Measurements from ENCODE around the gene NLGN1.
"Not testable (repeated sequence)": the region's sequence is repeated elsewhere in the genome, so short reads cannot be mapped to it uniquely, and the experiment has no call there.

Gene NLGN1

DNA sequence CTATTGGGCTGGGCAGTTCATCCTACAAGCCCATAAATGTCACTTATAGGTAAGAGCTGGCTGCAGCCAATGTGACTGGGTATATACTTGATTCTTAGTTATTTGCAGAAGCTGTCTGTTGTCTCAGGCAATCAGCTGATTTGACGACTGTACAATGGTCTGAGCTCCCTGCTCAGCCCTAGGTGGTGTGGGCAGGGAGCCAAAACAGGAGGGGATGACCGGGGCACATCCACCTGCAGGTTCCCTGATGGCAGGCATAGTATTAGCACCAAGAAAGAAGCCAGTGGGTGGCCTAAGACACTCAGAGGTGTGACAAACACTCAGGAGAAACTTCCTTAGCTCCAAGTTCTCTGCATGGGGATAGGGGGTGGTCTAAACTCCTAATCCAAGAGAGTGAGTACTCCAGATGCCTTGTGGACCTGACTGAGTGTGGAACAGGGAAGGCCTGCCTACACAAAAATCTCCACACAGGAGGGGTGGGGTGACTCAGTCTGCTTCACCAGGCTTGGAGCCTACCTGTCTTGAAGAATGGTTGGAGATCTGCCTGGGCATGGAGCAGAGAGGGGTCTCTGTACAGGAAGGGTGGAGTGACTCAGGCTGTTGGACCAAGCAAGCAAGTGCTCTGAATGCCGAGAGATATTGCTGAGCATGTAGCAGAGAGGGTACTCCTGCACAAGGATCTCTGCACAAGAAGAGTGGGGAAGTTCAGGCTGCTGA is 771.2 kb downstream of the NLGN1 start:
- no peak for DNase-seq (ENCODE audit: low read depth)

DNA sequence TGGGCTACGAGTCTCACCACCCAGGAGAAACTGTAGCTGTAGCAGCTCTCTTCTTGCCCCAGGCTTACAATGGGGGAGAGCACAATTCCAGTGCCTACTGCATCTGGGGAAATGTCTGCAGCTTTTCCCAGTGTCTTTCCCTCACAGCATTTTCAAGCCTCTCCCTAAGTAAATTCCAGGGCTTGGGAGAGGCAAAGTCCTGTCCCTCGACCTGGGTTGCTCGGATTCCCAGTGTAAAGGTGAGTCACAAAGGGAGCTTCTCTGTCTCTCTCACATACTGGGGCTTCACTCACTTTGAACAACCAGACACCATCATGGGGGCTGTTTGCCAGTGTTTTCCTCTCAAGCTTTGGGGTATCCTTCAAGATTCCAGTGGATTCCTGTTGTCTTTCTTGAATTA is 772.2 kb downstream of the NLGN1 start:
- no peak for DNase-seq (ENCODE audit: low read depth)

DNA sequence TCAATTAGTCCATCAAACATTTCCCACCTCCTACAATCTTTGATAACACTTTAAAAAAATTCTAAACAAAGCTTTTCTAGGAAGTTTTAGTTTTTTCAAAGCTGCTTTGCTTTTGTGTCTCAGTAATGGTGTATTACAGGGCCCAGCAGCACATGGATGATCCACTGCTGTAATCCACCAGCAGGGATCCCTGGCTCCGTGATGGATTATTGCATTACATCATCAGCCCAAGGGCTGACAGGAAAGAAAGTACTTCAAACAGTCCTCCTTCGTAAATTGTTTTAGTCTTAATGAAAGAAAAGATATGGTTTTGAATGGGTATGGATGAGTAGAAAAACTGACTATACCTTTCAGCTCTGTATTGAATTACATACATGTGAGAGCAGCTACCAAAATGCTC is 772.7 kb downstream of the NLGN1 start:
- no peak for DNase-seq (ENCODE audit: low read depth)

DNA sequence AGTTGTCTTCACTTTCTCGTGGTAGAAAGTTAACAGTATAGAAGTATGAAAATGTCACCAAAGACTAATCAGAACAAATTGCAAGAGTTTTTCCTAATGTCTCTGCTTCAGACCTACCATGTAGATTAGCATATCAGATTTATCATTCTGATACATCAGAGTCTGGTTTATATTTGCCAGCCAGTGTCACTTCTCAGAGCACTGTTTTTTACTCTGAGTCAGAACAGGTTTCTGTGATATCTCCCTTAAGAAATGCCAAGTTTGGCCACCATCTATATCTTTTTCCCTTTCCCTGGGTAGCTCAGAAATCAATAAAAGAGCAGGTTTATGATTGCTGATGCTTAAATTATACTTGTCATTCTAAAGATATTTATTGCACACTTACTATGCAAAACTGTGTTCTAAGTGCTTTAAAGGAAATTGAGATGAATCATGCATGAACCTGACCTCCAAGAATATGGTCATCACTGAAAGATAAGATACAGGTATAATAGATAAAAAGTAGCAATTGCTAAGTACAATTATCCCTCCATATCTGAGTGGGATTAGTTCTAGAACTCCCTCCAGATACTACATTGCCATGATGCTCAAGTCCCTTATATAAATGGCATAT is 788.9 kb downstream of the NLGN1 start:
- no peak for DNase-seq (ENCODE audit: low read depth)

DNA sequence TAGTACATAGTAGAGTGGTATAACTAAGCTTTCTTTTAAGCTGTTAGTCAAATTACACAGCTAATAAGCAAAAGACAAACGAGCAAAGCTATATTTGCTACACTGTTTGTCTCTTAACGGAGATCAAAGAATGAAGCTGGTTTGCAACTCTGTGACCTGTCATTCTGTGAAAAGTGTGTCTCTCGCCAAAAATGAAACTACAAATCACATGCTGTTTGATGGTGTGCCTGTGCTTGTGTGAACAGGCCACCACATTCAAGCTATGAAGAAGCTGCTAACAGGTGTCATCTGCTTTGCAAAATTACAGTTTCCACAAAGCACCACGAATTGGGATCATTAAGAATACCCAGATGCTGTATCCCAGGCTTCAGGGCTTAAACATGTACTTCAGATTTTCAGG is 793.8 kb downstream of the NLGN1 start:
- no peak for DNase-seq (ENCODE audit: low read depth)

DNA sequence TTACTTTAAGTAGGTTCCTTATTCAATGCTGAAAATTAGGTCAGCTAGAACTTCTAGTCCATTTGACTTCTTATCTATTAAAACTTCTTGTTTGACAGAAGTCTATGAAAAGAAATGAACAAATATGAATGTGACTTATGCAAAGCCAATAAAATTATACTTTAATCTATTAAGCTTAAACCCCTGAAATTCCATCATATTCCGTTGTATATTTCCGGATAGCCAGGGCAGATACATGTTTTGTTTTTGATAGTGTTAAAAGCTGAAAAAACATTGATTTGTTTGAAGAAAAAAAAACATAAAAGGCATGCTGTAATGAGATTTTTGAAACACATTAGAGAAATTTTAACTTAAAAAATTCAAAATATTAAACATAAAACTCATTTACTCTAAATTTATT is 794.4 kb downstream of the NLGN1 start:
- DNase-seq (ENCODE audit: low read depth) = no peak

DNA sequence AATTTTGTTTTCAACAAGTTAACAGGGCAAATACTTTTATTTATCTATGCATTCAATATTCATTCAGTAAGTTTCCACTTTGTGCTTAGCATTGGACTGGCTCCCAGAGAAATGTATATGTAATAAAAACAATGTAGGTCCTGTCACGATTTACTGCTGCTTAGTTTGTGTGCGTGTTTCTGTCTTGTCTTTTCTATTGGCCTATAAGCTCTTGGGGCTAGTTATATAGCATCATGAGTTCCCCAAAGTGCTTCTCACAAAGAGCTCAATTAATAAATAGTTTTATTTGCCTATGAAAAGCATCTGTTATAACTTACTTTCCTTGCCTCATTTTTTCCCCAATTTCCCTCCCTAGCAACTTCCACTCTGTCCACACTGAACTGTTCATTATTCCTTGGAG is 794.9 kb downstream of the NLGN1 start:
- DNase-seq (ENCODE audit: low read depth) = no peak

DNA sequence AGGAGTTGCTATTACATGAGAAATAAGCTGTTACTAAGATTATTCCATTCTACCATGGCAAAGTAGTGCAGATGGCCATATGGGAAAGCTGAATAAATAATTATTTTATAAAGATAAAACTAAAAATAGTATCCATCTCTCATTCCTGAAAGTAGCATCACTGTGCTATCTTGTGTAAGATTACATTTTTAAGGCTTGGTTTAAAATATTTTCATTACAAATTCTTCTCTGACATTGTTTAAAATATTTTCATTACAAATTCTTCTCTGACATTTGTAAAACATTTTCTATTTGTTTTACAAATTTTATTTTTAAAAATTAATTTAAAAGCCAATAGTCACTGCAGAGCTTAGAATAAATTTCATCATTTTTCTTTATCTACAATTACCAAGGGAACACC is 796.1 kb downstream of the NLGN1 start:
- no peak for DNase-seq (ENCODE audit: low read depth)

DNA sequence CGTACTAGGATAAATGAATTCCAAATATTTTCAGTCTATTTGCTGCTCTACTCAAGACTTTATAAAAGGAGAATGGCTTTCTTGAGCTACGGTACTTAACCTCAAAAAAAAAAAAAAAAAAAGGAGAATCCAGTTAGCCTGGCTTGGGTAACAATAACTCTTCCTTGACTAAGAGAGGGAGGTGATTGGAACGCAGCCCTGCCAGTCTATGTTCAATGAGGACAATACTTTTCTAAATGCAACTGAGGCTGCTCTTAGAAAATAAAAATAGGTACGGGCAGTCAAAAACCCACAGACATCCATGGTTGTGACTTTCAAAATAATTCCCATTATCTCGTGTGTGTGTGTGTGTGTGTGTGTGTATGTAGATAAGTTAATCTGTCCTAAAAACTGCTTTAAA is 799.9 kb downstream of the NLGN1 start:
- DNase-seq (ENCODE audit: low read depth) = no peak

DNA sequence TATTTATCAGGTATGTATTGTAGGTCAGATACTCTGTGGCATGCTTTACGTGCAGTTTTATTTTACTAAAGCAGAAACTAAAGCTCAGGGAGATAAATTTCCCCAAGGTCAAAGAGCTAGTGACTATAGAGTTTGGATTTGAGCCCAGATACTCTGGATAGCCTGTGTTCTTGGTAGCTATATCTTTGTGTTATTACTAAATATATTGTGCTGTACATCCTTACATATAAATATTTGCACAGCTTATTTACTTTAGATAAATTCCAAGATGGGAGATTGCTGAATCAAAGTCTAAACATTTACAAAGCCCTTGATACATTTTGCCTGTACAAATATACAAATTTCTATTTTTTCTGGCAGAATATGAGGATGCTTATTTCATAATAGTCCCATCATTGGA is 800.7 kb downstream of the NLGN1 start:
- no peak for DNase-seq (ENCODE audit: low read depth)

DNA sequence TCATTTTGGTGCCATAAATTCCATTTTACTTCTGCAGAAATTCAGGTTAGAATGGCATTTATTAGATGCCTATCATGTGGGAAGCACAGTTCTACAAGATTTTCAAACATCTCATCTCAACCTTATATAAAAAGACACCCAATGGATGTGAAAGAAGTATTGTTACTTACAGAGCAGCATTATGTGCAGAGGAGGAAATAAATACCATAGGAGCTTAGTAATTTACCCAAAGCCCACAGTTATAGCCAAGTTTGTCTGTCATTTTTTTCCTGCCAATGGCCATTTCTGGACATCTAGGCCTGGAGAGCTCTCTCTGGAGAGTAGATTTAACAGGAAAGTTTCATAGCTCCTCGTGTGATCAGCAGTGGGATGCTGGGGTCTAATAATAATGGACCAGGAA is 802.2 kb downstream of the NLGN1 start:
- no peak for DNase-seq (ENCODE audit: low read depth)

DNA sequence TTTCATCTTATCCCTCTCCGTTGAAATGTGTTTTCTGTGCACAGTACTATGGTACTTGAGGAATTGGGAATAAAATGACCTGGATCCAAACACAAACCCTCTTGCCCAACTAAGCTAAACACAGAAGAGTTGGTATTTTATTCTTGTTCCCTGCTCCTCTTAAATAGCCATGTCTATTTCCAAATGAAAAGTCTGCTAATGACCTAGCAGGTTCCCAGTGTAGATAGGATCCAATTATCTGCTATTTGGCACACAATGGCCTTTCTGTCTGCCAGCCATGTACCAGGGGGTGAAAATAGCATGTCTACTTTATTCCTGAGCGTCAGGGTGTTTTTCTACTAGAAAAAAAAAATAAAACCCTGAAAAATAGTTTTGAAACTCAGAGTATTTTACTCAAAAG is 804.6 kb downstream of the NLGN1 start:
- no peak for DNase-seq (ENCODE audit: low read depth)

DNA sequence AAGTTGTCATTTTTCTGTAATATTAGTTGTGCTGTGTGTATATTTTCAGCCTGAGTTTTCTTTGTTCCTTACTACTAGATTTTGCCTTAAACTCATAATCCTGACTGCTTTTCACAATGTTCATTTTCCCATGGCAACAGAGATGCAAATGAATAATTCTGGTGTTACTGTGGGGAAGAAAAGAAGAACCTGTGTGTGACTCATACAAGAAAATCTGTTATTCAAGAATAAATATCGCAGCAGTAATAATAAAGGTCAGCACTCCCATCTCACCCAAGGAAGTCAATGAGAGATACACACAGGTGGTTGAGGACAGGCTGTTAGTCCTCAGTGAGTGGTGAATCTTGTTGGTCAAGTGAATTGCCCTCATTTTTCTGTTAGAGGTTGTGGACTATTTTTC is 805.0 kb downstream of the NLGN1 start:
- DNase-seq (ENCODE audit: low read depth) = no peak

DNA sequence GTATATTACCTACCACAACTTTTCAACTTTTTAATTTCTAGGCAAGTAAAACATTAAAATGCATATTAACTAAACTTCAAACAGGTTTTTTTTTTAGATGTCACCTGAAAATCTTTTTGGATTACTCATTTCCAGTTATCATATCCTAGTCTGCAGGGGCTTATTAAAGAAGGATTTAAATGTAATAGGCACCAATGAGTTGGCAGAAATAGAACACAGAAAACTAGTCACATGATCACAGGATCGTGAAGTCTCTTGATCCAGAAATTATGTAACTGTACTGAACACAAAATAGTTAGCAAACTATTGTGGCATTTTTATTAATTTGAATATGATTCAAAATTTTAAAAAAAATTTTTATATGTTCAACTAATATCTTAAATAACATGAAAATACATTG is 807.2 kb downstream of the NLGN1 start:
- DNase-seq (ENCODE audit: low read depth) = no peak

DNA sequence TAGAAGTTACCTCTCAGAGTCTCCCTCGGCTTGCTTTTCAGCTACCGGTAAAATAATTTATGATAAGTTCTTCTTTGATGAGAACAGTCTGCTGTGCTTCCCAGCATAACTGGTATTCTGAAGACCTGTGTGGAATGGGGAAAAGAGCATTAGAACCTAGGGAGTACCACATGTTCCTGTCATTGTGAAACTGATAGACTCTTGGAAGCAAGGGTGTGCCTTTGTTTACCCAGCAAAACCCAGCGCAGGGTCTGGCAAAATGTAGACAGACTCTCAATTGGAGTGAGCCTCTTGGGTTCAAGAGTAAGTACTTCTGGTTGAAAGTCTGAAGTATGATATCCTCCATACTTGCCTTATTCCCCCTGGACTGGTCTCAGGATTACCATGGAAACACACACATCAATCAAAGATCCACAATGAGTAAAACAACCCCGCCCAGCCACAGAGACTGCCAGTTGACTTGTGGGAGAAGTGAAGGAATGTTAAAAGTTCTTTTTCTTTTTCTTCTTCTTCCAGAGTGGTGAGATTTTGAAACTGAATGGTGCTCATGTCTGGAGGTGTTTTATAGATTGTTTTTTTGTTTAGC is 809.2 kb downstream of the NLGN1 start:
- DNase-seq (ENCODE audit: low read depth) = no peak

DNA sequence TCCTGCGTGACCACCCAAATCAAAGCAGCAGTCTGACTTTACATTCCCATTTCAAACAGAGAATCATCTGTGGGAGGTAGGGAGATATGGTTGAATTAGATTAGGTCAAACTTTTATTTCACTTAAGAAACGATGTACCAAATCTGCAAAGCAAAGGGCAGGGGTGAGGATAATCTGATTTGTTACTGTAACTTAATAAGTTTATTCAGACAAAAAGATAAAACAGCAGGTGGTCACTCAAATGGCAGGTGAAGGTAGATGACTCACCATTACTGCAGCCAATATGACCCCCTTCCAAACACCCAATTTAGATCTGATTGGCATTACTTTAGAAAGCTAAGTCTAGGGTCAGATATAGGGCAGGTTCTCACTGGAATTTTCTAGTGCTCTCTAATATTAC is 810.6 kb downstream of the NLGN1 start:
- DNase-seq (ENCODE audit: low read depth) = no peak

DNA sequence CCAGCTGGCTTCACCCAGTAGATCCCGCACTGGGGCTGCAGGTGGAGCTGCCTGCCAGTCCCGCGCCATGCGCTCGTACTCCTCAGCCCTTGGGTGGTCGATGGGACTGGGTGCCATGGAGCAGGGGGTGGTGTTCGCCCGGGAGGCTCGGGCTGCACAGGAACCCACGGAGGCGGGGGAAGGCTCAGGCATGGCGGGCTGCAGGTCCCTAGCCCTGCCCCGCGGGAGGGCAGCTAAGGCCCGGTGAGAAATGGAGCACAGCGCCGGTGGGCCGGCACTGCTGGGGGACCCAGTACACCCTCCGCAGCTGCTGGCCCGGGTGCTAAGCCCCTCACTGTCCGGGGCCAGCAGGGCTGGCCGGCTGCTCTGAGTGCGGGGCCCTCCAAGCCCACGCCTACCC is 814.4 kb downstream of the NLGN1 start:
- DNase-seq (ENCODE audit: low read depth) = not testable (repeated sequence)

DNA sequence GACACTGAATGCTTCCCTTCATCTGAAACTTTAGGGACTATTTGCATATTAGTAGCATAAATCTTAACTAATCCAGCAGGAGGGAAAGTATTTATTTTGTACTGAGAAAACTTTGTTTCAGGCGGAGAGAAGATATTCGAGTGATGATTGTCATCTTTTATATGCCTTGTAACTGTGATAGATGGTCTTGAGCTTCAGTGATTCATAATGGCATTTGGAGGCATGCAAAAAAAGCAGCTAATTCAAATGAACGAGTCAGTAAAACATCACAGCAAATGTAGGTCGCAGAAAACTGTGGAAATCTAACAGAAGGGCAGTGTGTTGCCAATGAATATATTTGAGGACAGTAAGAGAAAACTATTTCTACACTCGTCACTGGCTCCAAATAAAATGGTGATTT is 817.9 kb downstream of the NLGN1 start:
- DNase-seq (ENCODE audit: low read depth) = no peak

DNA sequence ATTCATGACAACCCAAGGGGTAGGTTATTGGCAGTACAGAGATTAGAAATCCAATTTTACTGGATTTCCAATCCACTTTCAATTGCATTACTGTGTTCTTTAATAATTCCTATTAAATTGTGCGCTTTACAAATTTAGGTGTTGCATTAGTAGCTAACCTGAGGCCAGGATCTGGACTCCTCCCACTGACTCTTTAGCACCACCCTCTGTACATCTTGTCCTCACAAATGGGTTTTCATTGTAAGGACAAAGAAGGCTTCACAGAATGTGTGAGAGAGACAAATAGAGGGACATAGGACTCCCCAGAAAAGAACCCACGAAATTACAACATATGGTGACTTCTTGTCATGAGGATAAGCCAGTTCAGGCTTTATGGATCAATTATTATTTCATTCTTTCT is 818.5 kb downstream of the NLGN1 start:
- DNase-seq (ENCODE audit: low read depth) = no peak

DNA sequence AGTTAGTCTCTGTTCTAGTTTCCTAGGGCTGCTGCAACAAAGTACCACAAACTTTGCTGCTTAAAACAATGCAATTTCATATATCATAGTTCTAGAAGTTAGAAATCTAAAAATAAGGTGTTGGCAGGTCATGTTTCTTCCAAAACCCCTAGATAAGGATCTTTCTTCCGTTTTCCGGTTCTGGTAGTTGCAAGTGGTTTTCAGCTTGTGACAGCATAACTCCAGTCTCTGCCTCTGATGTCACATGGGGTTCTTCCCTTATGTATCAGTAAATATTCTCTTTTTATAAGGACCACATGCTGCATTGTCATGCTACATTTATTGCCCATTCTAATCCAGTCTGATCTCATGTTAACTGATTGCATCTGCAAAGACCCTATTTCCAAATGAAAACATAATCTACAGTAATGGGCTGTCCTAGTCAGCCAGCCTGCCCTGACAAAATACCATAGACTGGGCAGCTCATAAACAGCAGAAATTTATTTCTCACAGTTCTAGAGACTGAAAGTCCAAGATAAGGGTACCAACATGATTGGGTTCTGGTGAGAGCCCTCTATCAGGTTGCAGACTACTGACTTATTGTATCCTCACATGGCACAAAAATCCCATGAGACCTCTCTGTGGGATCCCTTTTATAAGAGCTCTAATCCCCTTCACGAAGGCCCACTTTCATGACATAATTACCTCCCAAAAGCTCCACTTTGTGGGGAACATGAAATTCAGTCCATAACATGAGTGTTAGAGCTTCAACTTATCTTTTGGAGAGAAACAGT is 819.6 kb downstream of the NLGN1 start:
- no peak for DNase-seq (ENCODE audit: low read depth)

DNA sequence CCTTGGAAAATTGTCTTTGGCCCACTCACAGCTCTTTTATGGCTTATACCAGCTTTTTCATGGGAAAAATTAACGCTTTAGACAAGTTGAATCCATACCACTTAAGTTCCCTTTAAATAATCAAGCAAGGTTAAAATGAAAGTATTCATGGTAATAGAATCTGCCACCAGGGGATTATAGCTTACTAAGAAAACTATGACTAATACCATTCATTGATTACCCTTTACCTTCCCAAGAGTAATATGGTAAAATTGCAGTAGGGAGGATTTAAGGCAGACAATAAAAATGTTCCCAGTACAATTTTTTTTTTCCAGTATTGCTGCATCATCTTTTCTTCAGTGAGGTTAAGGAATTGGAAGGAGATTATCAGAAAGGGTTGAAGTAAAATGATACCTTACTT is 820.5 kb downstream of the NLGN1 start:
- DNase-seq (ENCODE audit: low read depth) = no peak

DNA sequence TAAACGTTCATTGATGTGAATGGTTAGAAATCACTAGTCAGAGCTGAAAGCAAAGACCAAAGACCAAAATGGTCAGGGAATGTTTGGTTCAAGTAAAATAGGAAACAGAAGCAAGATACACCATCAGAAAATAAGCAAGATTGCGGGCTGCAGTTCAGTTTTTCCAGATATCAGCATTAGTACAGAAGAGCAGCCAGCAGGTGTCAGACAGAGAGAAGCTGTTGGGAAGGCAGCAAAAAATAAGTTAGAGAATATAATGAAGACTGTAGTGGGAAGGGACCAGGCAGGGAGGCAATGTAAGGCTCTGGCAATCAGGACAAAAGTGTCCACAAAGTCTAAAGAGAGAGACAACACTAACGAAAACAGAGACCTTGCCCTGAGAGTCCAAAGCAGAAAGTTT is 822.2 kb downstream of the NLGN1 start:
- DNase-seq (ENCODE audit: low read depth) = no peak
